Mucosa of rectum (tissue), 2 donors: ENCODE measurements around the gene LILRB1.
"Not testable (repeated sequence)": the region's sequence is repeated elsewhere in the genome, so short reads cannot be mapped to it uniquely, and the experiment has no call there.

Experiments
- H3K27ac ChIP-seq, 2 donors: one replicate each; pipeline ENCODE4 v1.7.0; 2013; ENCODE audit warnings: inconsistent platforms in 2 of 2, low read depth in 2 of 2, low read length in 2 of 2
- H3K27me3 ChIP-seq, 2 donors: one replicate each; pipeline ENCODE4 v1.7.0; 2013; ENCODE audit warnings: low read length in 2 of 2; ENCODE audit not compliant: control insufficient read depth in 2 of 2, insufficient read depth in 2 of 2
- H3K36me3 ChIP-seq, 2 donors: one replicate each; pipeline ENCODE4 v1.7.0; 2013; ENCODE audit warnings: low read length in 2 of 2; ENCODE audit not compliant: control insufficient read depth in 2 of 2, insufficient read depth in 2 of 2
- H3K4me1 ChIP-seq, 2 donors: one replicate each; pipeline ENCODE4 v1.7.0; 2013; ENCODE audit warnings: low read length in 2 of 2, mild to moderate bottlenecking in 1 of 2; ENCODE audit not compliant: control insufficient read depth in 2 of 2, insufficient read depth in 2 of 2
- H3K4me3 ChIP-seq, 2 donors: one replicate each; pipeline ENCODE4 v1.7.0; 2013; ENCODE audit warnings: low read length in 2 of 2
- H3K9ac ChIP-seq, 2 donors: one replicate each; pipeline ENCODE4 v1.7.0; 2013; ENCODE audit warnings: low read length in 2 of 2, low read depth in 1 of 2, mild to moderate bottlenecking in 1 of 2
- H3K9me3 ChIP-seq, 2 donors: one replicate each; pipeline ENCODE4 v1.7.0; 2013; ENCODE audit warnings: low read length in 2 of 2; ENCODE audit not compliant: control insufficient read depth in 2 of 2
- donor health status: healthy.
- donor health status: Normal muscosa, but diverticular disease.

Gene LILRB1

DNA sequence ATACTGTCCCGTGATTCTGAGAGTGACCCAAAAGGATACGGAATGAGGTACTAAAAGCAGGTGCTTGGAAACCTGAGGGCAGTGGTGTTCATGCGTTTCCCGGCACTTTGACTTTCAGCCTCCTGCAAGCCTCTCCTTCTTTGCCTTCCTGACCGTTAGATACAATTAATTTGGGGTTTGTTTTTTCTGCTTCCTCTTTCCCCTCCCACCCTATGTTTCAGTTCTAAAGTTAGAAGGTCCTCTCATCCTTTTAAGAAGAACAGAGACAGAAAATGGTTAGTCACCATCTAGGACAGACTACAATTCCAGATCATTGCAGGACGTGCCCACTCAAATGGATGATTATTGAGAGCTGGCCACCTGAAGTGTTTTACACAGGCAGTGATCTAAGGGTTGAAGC lies 30.7 kb downstream of the LILRB1 start:
- H3K4me1 ChIP-seq, result peaks cover 0 to 4% of the 10 kb centered on the region in 2 donors
- H3K9me3 ChIP-seq, result no peaks in the 10 kb centered on the region
- H3K27me3 ChIP-seq, result no peaks in the 10 kb centered on the region
- no peak overlapping the region for H3K9ac ChIP-seq
- H3K27ac ChIP-seq, result no peak overlapping the region
- no peak overlapping the region for H3K4me3 ChIP-seq
- H3K36me3 ChIP-seq, result no peaks in the 10 kb centered on the region

DNA sequence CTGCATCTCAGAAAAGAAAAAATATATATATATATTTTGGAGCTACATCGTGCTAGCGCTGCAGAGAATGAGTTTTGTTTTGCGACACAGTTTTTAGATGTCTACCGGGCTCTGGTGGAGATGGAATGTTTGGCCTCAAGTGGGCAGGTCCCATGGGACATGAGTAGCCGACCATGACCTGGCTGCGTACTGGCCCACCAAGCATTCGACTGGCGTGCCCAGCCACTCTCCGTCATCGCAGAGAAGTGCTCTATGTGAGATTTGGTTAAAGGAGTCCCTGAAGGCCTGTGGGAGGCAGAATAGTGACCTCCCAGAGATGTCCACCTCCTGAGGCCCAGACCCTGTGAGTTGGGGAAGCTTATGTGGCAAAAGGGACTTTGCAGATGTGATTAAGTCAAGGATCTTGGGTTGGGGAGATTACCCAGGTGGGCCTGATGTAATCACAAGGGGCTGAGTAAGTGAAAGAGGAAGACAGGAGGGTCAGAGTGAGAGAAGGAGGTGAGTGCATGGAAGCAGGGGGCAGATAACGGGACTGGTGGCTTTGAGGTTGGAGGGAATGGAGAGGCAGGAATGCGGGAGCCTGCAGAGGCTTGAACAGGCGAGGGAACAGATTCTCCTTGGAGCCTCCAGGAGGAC lies 31.7 kb downstream of the LILRB1 start:
- no peak overlapping the region for H3K9ac ChIP-seq
- no peaks in the 10 kb centered on the region for H3K36me3 ChIP-seq
- H3K27ac ChIP-seq, result no peak overlapping the region
- no peak overlapping the region for H3K4me3 ChIP-seq
- no peaks in the 10 kb centered on the region for H3K27me3 ChIP-seq
- peaks cover 0 to 4% of the 10 kb centered on the region in 2 donors for H3K4me1 ChIP-seq
- no peaks in the 10 kb centered on the region for H3K9me3 ChIP-seq

DNA sequence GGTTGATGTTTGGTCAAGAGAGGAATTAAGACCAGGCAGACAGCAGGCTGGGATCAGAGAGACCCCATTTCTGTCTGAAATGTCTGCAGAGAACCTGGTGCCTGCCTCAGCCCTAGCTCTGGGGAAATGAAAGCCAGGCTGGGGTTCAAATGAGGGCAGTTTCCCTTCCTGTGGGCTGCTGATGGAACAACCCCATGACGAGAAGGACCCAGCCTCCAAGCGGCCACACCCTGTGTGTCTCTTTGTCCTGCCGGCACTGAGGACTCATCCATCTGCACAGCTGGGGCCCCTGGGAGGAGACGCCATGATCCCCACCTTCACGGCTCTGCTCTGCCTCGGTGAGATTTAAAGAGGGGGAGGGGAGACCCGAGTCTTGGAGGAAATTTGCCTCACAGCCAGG lies 32.4 kb downstream of the LILRB1 start, which contains the start of gene LILRB4:
TSS of gene LILRB4 (plus strand) at position 256 of the 400 bp plus-strand sequence. CDS start at position 305, 49 bp downstream.
- H3K4me3 ChIP-seq, result no peak within 1 kb of the TSS
- H3K27ac ChIP-seq, result no peak within 1 kb of the TSS

DNA sequence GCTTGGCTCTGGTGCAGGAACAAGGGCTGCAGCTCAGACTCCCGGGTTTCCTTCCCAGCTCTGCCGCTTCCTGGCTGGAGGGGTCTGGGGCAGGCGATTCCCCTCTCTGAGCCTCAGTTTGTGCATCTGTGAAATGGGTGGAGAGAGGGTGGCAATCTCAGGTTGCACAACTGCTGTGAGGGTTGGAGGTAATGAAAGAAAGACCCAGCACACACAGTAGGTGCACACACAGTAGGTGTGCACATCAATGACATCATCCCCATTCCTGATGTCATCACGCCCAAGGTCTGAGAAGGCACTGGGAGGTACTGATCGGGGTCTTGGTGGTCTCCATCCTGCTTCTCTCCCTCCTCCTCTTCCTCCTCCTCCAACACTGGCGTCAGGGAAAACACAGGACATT lies 35.2 kb downstream of the LILRB1 start:
- Histone ChIP-seq H3K27ac (no peak overlapping the region), H3K4me1 (peaks cover 0 to 4% of the 10 kb centered on the region in 2 donors), H3K36me3 (no peaks in the 10 kb centered on the region), H3K4me3 (no peak overlapping the region), H3K9ac (no peak overlapping the region), H3K9me3 (no peaks in the 10 kb centered on the region), H3K27me3 (no peaks in the 10 kb centered on the region)

More for the DNA sequence above, 32.4 kb downstream of the LILRB1 start, which contains the start of gene LILRB4:
- H3K9ac ChIP-seq, result no peak within 1 kb of the TSS
- no peaks in the 10 kb centered on the region for H3K9me3 ChIP-seq
- H3K27me3 ChIP-seq, result no peaks in the 10 kb centered on the region
- H3K4me1 ChIP-seq, result peaks cover 0 to 4% of the 10 kb centered on the region in 2 donors
- no peaks in the 10 kb centered on the region for H3K36me3 ChIP-seq

DNA sequence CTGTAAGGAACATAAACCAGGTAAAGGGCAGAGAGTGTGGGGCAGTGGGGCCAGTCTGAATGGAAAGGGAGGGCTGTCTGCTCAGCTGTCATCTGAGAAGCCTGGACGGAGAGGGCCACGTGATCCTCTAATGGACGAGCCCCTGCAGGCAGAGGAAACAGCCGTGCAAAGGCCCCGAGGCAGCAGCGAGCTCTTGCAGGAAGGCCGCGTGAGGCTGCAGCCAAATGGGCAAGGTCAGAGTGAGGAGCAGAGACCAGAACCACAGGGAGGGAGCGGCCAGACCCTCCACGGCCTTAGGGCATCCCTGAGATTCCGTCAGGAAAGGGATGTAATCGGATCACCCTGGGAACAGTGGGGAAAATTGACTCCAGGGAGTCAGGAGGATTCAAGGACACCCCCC lies 36.9 kb downstream of the LILRB1 start:
- Histone ChIP-seq H3K36me3 (no peaks in the 10 kb centered on the region), H3K4me1 (peaks cover 0 to 4% of the 10 kb centered on the region in 2 donors), H3K4me3 (no peak overlapping the region), H3K27ac (no peak overlapping the region), H3K27me3 (no peaks in the 10 kb centered on the region), H3K9ac (no peak overlapping the region), H3K9me3 (no peaks in the 10 kb centered on the region)

DNA sequence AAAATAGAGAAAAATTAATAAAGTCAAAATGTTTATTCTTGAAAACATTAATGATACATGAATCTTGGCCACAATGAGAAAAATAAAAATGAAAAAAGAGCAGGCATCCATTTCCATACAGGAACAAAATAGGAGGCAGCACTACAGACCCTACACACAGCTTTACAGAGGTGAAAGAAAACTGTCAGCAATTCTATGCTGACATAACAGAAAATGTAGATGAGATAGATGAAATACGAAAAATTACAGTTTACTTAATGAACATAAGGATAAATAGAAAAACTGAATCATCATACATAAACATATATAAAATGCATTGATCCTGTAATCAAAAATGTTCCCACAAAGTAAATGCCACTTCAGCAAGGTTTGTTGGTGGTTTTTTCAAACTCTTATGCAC lies 38.1 kb downstream of the LILRB1 start:
- Histone ChIP-seq H3K27ac (no peak overlapping the region), H3K4me3 (no peak overlapping the region), H3K9me3 (no peaks in the 10 kb centered on the region), H3K4me1 (peaks cover 0 to 4% of the 10 kb centered on the region in 2 donors), H3K27me3 (no peaks in the 10 kb centered on the region), H3K9ac (no peak overlapping the region), H3K36me3 (no peaks in the 10 kb centered on the region)

DNA sequence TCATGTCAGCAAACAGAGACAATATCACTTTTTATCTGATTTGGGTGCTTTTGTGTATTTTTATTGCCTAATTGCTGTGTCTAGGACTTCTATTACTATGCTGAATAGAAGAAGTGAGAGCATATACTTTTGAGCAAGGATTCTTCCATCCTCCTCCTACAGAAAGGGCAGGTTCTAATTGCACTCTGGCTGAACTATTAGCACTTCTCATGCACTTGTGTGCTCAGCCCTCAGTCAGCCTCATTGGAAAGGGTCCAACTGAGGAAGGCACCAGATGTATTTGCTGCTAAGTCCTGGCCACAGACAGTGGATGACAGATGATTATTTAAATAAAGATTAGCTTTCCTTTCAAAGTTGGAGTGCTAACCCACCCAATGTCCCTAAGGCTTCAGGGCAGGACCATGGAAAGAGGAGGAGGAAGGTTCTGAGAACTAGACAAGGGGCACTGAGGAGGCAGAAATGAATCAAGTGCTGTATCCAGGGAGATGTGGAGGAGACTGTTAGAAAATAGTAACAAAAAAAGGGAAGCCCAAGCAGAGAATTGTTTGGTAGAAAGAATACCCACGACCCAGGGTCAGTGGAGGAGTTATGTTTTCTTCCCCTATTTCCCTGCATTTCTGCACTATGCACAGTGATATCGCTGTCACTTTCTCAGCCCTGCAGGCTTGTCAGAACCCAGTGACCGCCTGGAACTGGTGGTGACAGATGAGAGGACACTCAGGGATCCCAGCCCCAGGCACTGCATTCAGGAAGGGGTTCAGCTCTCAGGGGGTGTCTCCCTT lies 40.5 kb downstream of the LILRB1 start:
- Histone ChIP-seq H3K27me3 (no peaks in the 10 kb centered on the region), H3K27ac (no peak overlapping the region), H3K9ac (no peak overlapping the region)

DNA sequence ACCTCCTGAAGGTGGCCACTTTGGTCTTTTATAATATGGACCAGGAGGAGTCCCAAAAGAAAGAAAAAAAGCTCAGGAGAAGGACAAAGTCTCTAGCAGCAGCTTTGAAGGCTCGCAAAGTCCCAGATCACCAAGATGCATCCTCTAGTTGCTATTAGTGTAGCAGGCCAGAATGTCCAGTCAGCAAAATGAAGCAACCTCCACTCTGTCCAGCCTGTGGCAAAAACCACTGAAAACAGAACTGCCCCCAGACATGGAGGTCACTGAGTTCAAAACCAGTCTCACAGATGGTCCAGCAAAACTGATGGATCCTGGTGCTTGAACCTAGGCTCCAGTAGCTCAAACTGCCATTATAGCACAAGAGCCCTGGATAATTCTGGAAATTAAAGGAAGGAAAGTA lies 42.9 kb downstream of the LILRB1 start:
- H3K36me3 ChIP-seq, result no peaks in the 10 kb centered on the region

More for the DNA sequence above, 40.5 kb downstream of the LILRB1 start:
- no peaks in the 10 kb centered on the region for H3K4me1 ChIP-seq
- no peaks in the 10 kb centered on the region for H3K36me3 ChIP-seq
- no peaks in the 10 kb centered on the region for H3K9me3 ChIP-seq
- H3K4me3 ChIP-seq, result no peak overlapping the region

DNA sequence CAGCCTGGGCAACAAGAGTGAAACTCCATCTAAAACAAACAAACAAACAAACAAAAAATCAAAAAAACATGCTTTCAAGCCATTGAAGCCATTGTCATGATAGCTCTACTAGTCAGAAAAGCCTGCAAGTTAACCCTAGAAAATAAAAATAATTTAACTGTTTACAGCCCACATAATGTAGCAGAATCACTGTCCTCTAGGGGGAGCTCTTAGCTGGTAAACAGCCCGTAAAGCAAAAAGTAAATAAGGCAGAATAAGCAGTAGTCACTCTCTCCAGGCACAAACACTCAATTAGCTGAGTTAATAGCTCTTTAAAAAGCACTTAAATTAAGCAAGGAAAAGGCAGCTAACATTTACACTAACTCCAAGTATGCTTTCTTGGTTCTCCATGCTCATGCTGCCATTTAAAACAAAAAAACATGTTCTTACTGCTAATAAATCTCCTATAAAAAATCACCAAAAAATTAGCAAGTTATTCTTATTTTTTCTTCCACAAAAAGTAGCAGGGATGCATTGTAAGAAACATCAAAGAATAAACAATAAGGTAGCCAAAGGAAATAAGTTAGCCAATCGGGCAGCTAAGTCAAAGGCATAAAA lies 43.8 kb downstream of the LILRB1 start:
- no peak overlapping the region for H3K4me3 ChIP-seq
- H3K27me3 ChIP-seq, result no peaks in the 10 kb centered on the region
- H3K9me3 ChIP-seq, result no peaks in the 10 kb centered on the region
- no peak overlapping the region for H3K27ac ChIP-seq
- H3K36me3 ChIP-seq, result no peaks in the 10 kb centered on the region
- no peaks in the 10 kb centered on the region for H3K4me1 ChIP-seq
- no peak overlapping the region for H3K9ac ChIP-seq

More for the DNA sequence above, 42.9 kb downstream of the LILRB1 start:
- Histone ChIP-seq H3K9ac (no peak overlapping the region), H3K4me3 (no peak overlapping the region), H3K9me3 (no peaks in the 10 kb centered on the region), H3K27me3 (no peaks in the 10 kb centered on the region), H3K4me1 (no peaks in the 10 kb centered on the region), H3K27ac (no peak overlapping the region)

DNA sequence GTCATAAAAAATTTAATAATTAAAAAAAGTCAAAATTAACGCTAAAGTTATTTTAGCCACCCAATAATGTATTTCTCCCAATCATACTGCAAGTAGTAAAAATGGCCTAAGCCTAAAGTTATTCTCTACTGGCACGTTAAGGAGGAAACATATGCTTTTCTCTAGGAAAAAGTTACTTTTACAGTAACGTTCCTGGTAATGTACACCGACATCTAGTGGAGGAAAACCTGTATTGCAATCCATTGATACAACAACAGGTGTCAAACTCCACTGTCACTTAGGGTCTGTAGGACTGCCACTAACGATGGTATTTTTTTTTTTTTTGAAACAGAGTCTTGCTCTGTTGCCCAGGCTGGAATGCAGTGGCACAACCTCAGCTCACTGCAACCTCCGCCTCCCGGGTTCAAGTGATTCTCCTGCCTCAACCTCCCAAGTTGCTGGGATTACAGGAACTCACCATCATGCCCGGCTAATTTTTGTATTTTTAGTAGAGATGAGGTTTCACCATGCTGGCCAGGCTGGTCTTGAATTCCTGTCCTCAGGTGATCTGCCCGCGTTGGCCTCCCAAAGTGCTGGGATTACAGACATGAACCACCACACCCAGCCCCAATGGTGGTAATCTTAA lies 46.0 kb downstream of the LILRB1 start:
- not testable (repeated sequence) for H3K36me3 ChIP-seq, H3K4me1 ChIP-seq, H3K27ac ChIP-seq, H3K4me3 ChIP-seq, H3K27me3 ChIP-seq, H3K9me3 ChIP-seq, H3K9ac ChIP-seq
